Pancreas (tissue), 10 donors: Measurements from ENCODE around the gene LRRC70. TPM values are rescaled to one million over a fixed set of nuclear protein-coding genes. Genes with fewer than 3 reads are reported as not detected.

Source experiments
- ATAC-seq, 4 donors: fragments of 200-7000 bp; cut with Tn5 transposase; one replicate each; pipeline versions ENCODE4 v1.8.0 to v1.9.1; 2020; ENCODE audit warnings: mild to moderate bottlenecking in 4 of 4, moderate library complexity in 4 of 4
- DNase-seq, 6 donors: peaks; one replicate each; pipeline ENCODE4 v3.0.0-alpha.2; 2020
- FAIRE-seq: peaks from 2 replicates; lab custom pipeline; 2012; peaks lifted over from hg19 to GRCh38; lab: Jason Lieb, UNC
- H3K27ac ChIP-seq, 4 donors: fragments of 200-600 bp; sonication (generic); 1 replicate in 3 of 4; 2 replicates in 1 of 4; pipeline versions ENCODE4 v1.5.0 to v1.8.0; 2020
- H3K27me3 ChIP-seq, 4 donors: fragments of 200-600 bp; one replicate each; pipeline ENCODE4 v1.8.0; 2021
- H3K36me3 ChIP-seq, 3 donors: fragments of 200-600 bp; sonication (generic) in 1 of 3; one replicate each; pipeline versions ENCODE4 v1.5.0 to v1.8.0; 2020 to 2021
- H3K4me1 ChIP-seq, 3 donors: fragments of 200-600 bp; one replicate each; pipeline ENCODE4 v1.8.0; 2021
- H3K4me3 ChIP-seq, 4 donors: fragments of 200-600 bp; sonication (generic) in 2 of 4; one replicate each; pipeline versions ENCODE4 v1.5.0 to v1.8.0; 2020 to 2021
- H3K9me3 ChIP-seq, 4 donors: fragments of 200-600 bp; one replicate each; pipeline ENCODE4 v1.8.0; 2021
- WGBS, 2 donors: extraction: QIAGEN DNeasy Blood & Tissue Kit; methylation state at CpG; one replicate each; pipeline ENCODE4 v1.1.7; 2013; 5-methylcytosine and 5-hydroxymethylcytosine counted together
- intact Hi-C, 3 donors: fragments of 100-400 bp; cut with DNase I; formaldehyde crosslinking; loops; one replicate each; pipeline versions ENCODE4 v1.11.1 to v1.14.2; 2022
- polyA plus RNA-seq, 2 donors: library from polyadenylated mRNA; stranded (reverse); fragments of 200-250 nt; gene quantifications; one replicate each; pipeline ENCODE4 v1.2.3, GENCODE V29; 2013
- total RNA-seq, 6 donors: library from RNA; stranded (reverse); fragmentation: NEBNext Ultra II Directional in 4 of 6; extraction: Animal tissue kit (Norgen Biotek cat#: 25700) in 4 of 6; gene quantifications; one replicate each; pipeline versions ENCODE4 v1.2.1 to v1.2.4, GENCODE V29; 2021 to 2023
- TF ChIP-seq, protein P1 (sequence below), 4 donors: fragments of 200-600 bp; sonication (generic) in 3 of 4; IDR thresholded peaks; one replicate each; pipeline versions ENCODE4 v1.5.0 to v1.8.0; 2021; ENCODE audit warnings: antibody characterized with exemption in 4 of 4
- donor health status: healthy with polysubstance abuse.
- donor health status: DM: no; HTN: no; CAD: no; lungs with moderate emphysema.
- donor health status: DM: no; HTN: no; CAD: no.
- donor health status: control.
- donor health status: control.
- donor health status: Bipolar disorder and iron deficiency.
- donor health status: DM: yes; HTN: yes; CAD: no.
- donor health status: DM: no; HTN: no; CAD: no.
- donor health status: DM: no; HTN: no; CAD: no.
- donor health status: DM: yes; HTN: yes; CAD: no.

LRRC70 gene
- total and polyA plus RNA-seq, 8 donors = 0.16 to 3.5 (median 0.57) TPM

DNA sequence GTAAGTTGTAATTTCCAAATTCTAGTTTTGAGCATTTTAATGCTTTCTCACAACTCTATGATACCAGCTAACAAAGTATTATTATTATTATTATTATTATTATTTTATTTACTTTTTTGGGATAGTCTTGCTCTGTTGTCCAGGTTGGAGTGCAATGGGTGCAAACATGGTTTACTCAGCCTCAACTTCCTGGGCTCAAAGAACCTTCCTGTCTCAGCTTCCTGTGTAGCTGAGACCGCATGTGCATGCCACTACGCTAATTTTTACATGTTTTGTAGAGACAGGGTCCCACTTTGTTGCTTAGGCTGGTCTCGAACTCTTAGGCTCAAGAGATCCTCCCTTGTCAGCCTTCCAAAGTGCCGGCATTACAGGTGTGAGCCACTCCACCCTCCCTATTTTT, 27.0 kb downstream of the LRRC70 start:
- ATAC-seq (no peak), DNase-seq (no peak), FAIRE-seq (no peak)
- intact Hi-C loops = no loop called here
- TF ChIP-seq, protein P1, sequence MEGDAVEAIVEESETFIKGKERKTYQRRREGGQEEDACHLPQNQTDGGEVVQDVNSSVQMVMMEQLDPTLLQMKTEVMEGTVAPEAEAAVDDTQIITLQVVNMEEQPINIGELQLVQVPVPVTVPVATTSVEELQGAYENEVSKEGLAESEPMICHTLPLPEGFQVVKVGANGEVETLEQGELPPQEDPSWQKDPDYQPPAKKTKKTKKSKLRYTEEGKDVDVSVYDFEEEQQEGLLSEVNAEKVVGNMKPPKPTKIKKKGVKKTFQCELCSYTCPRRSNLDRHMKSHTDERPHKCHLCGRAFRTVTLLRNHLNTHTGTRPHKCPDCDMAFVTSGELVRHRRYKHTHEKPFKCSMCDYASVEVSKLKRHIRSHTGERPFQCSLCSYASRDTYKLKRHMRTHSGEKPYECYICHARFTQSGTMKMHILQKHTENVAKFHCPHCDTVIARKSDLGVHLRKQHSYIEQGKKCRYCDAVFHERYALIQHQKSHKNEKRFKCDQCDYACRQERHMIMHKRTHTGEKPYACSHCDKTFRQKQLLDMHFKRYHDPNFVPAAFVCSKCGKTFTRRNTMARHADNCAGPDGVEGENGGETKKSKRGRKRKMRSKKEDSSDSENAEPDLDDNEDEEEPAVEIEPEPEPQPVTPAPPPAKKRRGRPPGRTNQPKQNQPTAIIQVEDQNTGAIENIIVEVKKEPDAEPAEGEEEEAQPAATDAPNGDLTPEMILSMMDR (IDR thresholded peaks at IDR 0.05) = no peak
- Histone ChIP-seq H3K9me3 (no peaks in the 10 kb centered on the region), H3K36me3 (peaks cover 0 to 6% (median 4%) of the 10 kb centered on the region in 3 donors), H3K4me1 (peaks cover 0 to 9% (median 0%) of the 10 kb centered on the region in 3 donors), H3K27ac (no peak overlapping the region), H3K27me3 (no peaks in the 10 kb centered on the region), H3K4me3 (no peak overlapping the region)
- WGBS, 2 donors = 95 to 97% methylated on average over 4 of the region's 4 CpGs

DNA sequence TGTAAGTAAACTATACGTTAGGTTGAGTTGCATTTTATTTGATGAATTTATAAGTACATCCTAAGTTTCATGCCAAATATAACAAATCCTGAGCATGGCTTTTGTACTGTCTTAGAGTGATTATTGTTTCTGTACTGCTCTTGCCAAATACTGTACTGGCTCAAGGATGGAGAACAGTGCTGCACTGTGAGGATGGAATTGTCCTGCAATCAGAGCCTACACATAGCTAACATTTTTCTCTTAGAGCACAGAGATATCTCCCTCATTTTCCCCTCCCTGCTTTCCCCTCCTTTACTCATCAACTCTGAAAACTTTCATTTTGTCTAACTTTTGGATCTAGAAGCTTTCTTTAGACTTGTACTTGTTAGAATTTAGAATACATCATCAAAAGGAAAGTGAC, 28.3 kb downstream of the LRRC70 start:
- intact Hi-C loops = no loop called here
- ATAC-seq (no peak), DNase-seq (no peak), FAIRE-seq (no peak)
- TF ChIP-seq, protein P1 (IDR thresholded peaks at IDR 0.05) = no peak
- 91 to 96% methylated on average over 1 of the region's 1 CpG for WGBS, 2 donors
- Histone ChIP-seq H3K9me3 (no peaks in the 10 kb centered on the region), H3K4me3 (no peak overlapping the region), H3K36me3 (peaks cover 0 to 6% (median 4%) of the 10 kb centered on the region in 3 donors), H3K4me1 (no peaks in the 10 kb centered on the region), H3K27me3 (no peaks in the 10 kb centered on the region), H3K27ac (no peak overlapping the region)

DNA sequence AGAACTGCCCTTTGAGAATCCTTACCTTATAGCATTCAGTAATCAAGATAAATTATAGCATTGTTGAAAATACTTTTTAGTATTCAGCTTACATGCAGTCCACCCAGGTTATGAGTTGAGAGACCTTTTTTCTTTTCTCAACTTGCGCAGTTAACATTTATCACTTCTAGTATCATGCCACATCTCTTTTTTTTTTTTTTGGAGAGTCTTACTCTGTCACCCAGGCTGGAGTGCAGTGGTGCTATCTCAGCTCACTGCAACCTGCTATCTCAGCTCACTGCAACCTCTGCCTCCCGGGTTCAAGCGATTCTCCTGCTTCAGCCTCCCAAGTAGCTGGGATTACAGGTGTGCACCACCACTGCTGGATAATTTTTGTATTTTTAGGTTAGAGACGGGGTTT, 29.0 kb downstream of the LRRC70 start:
- Histone ChIP-seq H3K9me3 (no peaks in the 10 kb centered on the region), H3K27ac (no peak overlapping the region), H3K36me3 (peaks cover 0 to 6% (median 4%) of the 10 kb centered on the region in 3 donors), H3K4me1 (no peaks in the 10 kb centered on the region), H3K27me3 (no peaks in the 10 kb centered on the region), H3K4me3 (no peak overlapping the region)
- DNase-seq (no peak), ATAC-seq (no peak), FAIRE-seq (no peak)
- intact Hi-C loops = no loop called here
- 96 to 98% methylated on average over 4 of the region's 4 CpGs for WGBS, 2 donors
- TF ChIP-seq, protein P1 (IDR thresholded peaks at IDR 0.05) = no peak

- Histone ChIP-seq H3K4me3 (no peak overlapping the region), H3K36me3 (peaks cover 0 to 2% (median 0%) of the 10 kb centered on the region in 3 donors), H3K9me3 (no peaks in the 10 kb centered on the region), H3K27me3 (no peaks in the 10 kb centered on the region), H3K4me1 (no peaks in the 10 kb centered on the region), H3K27ac (no peak overlapping the region)
- FAIRE-seq (no peak), ATAC-seq (no peak), DNase-seq (no peak)
- WGBS, 2 donors = 93 to 96% methylated on average over 7 of the region's 7 CpGs
- intact Hi-C loops = no loop called here
- TF ChIP-seq, protein P1 (IDR thresholded peaks at IDR 0.05) = no peak
Measured at GRCh38 chr5:62608529-62609511, 30.2 kb downstream of the LRRC70 start.

- Histone ChIP-seq H3K27ac (no peak overlapping the region), H3K9me3 (no peaks in the 10 kb centered on the region), H3K36me3 (no peaks in the 10 kb centered on the region), H3K4me3 (no peak overlapping the region), H3K27me3 (no peaks in the 10 kb centered on the region), H3K4me1 (no peaks in the 10 kb centered on the region)
- WGBS, 2 donors = 95 to 99% methylated on average over 8 of the region's 8 CpGs
- DNase-seq (no peak), FAIRE-seq (no peak), ATAC-seq (no peak)
- TF ChIP-seq, protein P1 (IDR thresholded peaks at IDR 0.05) = no peak
- intact Hi-C loops = no loop called here
Measured at GRCh38 chr5:62614355-62614754, 35.7 kb downstream of the LRRC70 start.
